Measurements from ENCODE around the gene CENPF.
"Not testable (repeated sequence)": the region's sequence is repeated elsewhere in the genome, so short reads cannot be mapped to it uniquely, and the experiment has no call there.

The CENPF gene, protein sequence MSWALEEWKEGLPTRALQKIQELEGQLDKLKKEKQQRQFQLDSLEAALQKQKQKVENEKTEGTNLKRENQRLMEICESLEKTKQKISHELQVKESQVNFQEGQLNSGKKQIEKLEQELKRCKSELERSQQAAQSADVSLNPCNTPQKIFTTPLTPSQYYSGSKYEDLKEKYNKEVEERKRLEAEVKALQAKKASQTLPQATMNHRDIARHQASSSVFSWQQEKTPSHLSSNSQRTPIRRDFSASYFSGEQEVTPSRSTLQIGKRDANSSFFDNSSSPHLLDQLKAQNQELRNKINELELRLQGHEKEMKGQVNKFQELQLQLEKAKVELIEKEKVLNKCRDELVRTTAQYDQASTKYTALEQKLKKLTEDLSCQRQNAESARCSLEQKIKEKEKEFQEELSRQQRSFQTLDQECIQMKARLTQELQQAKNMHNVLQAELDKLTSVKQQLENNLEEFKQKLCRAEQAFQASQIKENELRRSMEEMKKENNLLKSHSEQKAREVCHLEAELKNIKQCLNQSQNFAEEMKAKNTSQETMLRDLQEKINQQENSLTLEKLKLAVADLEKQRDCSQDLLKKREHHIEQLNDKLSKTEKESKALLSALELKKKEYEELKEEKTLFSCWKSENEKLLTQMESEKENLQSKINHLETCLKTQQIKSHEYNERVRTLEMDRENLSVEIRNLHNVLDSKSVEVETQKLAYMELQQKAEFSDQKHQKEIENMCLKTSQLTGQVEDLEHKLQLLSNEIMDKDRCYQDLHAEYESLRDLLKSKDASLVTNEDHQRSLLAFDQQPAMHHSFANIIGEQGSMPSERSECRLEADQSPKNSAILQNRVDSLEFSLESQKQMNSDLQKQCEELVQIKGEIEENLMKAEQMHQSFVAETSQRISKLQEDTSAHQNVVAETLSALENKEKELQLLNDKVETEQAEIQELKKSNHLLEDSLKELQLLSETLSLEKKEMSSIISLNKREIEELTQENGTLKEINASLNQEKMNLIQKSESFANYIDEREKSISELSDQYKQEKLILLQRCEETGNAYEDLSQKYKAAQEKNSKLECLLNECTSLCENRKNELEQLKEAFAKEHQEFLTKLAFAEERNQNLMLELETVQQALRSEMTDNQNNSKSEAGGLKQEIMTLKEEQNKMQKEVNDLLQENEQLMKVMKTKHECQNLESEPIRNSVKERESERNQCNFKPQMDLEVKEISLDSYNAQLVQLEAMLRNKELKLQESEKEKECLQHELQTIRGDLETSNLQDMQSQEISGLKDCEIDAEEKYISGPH (N-terminal part only)

DNA sequence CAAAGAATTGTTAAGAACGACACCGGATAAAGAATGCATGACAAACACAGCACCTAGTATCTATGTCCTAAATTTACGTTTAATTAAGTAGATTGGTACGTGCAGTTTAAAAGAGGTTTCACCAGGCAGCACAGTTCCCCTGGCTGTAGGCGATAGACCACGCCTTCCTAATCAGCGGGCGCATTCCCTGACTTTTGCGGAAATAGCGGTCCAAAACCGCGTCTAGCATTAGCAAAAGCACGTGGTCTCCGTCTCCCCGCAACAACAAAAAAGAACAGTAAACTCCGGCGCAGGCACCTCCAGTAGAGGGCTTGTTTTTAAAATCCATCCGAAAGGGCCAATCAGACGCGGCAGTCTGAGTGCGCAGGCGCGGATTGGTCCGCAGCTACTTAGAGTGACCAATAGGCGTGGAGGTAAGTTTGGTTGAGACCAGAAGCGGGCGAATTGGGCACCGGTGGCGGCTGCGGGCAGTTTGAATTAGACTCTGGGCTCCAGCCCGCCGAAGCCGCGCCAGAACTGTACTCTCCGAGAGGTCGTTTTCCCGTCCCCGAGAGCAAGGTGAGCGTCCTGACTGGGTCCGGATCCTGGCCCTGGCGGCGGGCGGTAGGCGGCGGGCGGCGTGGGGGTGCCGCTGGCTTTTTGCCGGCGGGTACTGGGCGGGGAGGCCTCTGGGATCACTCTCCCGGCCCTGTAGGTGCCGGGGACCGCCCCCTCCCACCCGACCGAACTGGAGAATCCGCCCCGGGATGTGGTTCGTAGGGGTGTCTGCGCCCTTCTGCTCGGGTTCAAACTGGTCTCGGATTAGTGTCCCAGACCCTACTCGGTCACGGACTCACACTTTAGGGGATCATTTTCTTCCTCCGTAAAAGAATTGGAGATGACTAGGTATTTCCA is at the start of gene CENPF:
Gene CENPF (plus strand): TSS at position 432 of the 894 bp plus-strand sequence. CDS start 10,560 bp downstream, outside the sequence.
- peak; percentile 97 for DNase-seq

DNA sequence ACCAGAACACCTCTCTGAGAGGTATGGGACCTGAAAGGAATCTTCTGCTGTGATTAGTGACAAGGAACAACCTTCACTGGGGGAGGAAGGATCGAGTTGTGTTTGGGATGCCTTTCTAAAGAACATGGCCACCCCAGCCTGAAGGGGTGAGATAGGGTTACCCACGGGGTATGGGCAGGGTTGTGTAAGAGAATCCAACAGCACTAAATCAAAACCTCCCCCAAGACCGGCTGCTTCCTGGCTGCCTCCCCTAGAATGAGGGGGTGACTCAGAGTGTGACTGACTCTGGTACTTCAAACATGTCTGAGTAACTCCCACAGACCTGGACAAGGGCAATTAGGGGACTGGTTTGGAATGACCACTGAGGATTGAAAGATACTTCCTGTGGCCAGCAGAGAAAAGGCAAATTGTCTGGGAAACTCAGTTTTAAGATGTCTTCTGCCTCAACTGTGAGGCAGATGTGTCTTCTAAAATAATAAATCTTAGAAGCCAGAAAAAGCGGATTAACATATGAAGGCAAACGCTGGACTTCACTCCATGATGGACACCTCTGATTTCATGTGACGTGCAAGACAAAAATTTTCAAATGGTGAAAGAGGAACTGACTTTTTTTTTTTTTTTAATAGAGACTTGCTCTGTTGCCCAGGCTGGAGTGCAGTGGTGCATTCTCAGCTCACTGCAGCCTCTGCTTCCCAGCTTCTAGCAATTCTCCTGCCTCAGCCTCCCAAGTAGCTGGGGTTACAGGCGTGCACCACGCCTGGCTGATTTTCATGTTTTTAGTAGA is 44.9 kb upstream of the CENPF start:
- no peak for DNase-seq

DNA sequence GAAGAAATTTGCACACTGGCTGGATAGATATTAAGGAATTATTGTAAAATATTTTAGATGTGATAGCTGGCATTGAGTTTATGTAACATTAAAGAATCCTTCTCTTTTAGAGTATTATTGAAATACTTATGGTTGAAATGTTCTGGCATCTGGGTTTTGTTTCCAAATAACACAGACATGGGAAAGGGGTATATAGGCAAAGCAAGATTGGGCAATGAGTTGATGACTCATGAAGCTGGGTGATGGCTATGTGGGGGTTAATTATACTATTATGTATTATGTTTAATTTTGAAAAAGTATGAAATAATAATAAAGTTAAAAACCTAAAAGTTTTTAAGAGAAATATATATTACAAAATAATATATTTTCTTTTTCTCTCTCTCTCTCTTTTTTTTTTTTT is 39.1 kb upstream of the CENPF start:
- no peak for DNase-seq

DNA sequence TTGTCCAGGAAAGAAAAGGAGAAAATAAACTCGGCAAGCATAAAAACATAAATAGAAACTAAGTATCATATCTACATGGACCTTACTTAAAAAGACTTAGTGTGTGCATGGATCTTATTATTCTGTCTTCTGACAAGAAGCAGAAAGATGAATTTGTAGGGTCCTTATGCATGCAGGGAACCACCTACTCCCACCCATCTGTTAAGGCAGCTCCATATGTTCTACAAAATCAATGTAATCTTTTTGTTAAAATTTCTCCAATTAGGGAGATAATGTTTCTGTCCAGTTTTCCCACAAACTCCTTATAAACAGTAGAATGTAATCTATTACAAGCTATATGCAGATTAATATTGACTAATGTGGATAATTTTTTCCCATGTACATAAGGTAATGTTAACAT is 37.7 kb upstream of the CENPF start:
- DNase-seq: no peak

DNA sequence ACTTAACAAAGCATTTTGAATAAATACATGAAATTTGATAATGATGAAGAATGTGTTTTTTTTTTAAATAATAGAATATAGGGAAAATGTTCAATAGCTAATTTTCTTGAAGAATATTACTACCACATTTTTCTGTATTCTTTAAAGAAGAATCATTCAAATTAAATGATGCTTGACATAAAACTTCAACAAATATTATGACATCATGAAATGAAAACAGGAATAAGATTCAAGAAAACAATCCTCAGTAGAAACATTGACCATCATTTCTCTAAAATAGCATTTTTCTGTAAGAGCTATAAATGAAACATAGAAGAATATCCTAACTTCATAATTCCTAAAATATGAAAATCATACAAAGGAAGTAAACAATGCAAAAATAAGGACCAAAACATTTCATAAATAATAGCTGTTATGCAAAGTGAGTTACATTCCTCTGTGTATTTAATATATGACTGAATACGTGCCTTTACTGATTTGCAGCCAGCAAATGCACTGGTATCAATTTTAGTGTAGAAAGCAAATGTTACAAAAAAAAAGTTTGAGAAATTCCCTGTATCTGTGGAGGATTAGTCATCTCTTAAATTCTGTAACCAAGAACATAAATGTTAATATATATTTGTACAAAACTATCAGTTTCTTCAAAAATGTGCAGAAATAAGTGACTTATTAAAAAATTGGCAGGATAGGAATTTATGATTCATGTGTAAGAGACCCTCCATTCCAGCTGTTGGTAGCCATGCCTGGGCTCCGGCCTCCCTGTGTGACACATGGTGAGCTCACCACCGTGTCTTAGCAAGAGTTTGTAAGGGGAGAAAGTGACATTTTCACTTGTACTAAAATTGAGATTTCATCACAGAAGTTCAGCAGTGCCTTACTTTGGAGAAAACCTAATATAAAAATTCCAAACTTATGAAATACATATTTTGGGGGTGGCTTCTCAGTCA is 36.6 kb upstream of the CENPF start:
- DNase-seq: no peak

DNA sequence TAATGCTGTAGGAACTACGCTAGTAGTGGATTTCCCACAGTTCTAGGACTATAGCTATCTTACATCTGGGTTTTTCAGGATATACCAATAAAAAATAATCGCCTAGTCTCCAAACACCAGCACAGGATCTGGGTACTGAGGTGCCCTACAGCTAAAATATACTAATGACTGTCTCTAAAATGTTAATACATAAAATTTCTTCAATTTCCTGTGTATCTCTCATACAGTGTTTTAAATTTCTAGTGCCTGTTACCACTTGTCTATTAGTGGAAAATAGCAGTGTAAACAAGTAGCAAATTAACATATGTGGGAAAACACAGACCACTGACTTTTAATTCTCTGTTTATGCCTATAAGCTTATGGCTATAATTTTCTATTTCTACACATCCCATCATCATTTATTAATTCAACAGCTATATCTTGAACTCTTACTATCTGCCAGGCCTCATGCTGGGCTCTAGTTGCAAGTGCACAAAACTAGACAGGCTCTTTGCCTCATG is 35.5 kb upstream of the CENPF start:
- no peak for DNase-seq

DNA sequence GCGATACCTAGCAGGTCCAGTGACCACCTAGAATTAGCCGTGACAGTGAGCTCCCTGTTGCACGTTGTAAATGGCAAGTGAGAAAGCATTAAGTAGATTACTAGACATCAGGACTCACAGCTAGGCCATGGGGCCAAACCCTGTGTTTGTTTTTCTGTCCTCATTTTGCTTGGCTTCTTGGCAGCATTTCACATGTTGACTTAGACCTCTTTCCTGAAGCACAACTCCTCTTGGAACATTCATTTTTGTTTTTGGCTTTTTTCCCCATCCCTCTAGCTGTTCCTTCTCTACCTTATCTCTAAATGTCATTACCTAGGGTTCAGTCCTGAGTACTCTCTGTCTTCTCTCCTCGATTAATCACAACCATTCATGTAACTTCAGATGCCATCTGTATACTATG is 34.7 kb upstream of the CENPF start:
- no peak for DNase-seq

DNA sequence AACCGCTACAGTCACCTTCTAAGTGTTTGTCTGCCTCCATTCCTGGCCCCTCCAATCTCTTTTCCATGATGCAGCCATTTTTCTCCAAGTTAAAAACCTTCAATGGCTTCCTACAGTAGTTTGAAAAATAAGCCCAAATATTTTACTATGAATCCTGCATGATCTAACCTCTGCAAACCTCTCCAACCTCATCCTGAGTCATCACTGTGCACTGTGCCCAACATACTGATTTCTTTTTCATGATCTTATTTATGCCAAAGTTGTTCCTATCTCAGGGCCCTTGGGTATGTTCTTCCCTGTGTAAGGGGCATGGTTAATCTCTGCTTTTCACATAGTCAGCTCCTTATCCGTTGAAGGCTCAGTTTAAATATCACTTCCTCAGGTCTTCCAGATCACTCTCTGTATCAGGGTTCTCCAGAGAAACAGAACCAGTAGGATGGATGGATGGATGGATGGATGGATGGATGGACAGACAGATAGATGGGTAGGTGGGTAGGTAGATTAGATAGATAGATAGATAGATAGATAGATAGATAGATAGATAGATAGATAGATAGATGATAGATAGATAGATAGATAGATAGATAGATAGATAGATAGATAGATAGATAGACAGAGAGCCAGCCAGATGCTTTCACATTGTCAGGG is 33.5 kb upstream of the CENPF start:
- DNase-seq: no peak

DNA sequence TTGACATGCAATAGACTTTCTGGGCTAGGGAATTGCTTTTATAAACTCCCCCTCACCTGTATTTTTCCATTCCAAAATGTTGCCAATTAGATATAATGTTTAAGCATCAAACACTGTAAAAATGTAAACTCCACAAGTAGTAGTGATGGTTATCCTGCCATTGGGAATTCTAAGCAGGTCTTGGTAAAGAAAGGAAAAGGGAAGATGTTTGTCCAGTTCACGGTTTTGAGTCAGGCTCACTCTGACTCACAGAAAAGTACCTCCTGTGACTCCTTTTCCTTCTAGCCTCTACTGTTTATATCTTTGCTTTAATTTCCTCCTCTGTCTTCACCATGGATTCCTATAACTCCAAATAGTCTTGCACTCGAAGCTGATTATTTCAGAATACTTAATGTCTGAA is 32.6 kb upstream of the CENPF start:
- DNase-seq: no peak

DNA sequence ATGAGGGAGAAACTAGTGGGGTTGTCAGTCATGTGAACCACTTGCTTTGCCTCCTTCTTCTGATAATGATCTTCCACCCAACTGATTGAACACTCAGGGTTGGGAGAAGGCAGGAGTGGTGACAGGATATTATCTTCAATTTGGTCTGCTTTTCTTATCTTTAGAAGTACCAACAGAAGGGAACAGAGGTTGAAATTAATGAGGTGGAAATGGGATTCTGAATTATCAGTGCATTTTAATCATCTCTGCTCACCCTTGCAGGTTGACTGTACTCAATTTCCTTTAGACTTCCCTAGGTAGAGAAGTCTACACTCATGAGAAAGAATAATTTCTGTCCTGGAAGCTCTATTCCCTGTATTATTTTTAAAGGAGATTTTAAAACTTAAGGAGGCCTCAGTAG is 31.7 kb upstream of the CENPF start:
- no peak for DNase-seq

DNA sequence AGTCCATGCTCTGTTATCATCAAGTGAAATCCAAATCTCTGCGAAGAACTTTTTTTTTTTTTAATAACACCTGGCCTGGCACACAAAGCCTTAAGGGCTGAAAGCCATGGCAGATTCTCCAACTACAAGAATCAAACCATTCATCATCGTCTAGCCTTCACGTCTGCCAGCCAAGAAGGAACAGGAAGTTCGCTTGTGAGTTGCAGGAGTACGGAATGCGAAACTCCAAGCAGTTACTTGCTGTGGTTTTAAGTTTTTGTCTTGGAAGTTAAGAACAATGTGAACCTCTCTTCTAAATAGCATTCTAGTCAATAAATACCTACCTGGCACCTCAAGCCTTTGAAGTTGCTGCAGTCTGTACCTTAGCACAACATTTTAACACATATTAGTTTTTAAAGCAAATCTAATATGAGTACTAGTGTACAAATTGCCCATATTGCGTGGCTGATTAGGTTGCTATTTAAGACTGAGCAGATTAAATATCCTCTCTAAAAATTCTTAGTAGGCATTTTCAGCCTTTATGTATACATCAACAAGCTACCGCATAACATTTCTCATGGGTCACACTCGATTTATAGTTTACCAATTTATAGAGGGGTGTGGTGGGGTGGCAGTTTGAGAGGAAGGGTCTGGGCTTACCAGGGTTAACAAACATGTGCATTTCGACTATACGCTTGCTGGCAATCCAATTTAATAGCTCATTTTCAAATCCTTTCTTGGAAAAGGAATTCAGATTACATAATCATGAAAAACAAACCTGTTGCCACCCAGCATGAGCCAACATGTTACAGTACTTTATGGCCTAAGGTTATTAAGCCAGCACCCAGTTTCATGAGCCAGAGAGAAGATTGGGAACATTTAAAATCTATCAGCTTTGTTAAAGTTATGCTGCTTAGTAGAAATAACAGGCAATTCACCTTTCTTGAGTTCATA is 29.3 kb upstream of the CENPF start:
- no peak for DNase-seq

DNA sequence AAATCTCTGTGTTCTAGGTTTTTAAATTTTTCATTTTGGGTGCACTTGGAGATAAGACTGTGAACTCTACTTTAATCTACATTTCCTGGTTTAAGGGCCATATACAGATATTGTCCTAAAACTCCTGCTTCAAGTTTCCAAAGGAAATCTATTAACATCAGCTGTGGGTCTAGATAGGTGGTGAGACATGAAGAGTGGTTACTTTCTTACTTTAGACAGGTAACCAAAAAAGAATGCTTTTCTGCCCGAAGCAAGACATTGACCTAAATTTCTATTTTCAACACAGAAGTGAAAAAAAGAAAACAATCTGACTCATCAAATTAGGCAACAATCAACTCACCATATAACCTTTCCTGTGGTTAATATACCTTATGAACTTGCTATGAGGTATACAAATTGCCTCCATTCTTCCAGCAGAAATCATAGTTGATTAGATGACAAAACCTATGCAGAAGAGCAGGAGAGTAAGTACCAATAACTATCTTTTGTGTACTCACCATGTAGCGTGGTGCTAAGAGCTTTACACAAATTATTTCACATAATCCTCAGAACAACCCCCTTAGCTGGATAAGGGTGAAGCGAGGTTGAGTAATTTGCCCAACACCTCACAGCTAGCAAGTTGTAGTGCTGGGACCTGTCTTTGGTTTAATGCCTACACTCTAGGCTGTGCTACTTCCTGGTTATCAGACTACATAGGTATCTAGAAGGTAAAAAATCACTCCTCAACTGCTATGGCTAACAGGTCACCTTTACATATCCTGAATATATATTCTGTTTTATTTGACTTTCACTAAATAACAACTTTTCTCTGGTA is 28.2 kb upstream of the CENPF start:
- DNase-seq: no peak

DNA sequence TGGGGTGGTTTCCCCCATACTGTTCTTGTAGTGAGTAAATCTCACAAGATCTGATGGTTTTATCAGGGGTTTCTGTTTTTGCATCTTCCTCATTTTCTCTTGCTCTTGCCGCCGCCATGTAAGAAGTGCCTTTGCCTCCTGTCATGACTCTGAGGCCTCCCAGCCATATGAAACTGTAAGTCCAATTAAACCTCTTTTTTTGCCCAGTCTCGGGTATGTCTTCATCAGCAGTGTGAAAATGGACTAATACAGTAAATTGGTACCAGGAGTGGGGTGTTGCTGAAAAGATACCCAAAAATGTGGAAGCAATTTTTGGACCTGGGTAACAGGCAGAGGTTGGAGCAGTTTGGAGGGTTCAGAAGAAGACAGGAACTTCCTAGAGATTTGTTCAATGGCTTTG is 26.9 kb upstream of the CENPF start:
- DNase-seq: not testable (repeated sequence)

DNA sequence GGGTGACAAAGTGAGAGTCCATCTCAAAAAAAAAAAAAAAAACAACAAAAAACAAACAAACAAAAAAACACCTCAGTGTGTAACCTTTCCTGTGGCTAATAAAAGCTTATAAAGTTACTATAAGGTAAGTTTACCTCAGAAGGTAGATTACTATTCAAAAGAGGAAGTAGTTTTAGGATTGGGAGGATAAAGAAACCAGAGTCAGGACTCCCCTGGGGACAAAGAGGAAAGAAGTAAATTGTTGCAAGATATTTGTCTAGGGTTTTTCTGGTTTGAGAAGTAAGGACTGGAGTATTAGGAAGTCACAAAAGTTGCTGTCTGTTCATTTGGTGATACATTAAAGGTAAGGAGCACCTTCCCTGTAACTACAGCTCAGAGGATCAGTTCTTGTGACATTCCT is 23.8 kb upstream of the CENPF start:
- no peak for DNase-seq

DNA sequence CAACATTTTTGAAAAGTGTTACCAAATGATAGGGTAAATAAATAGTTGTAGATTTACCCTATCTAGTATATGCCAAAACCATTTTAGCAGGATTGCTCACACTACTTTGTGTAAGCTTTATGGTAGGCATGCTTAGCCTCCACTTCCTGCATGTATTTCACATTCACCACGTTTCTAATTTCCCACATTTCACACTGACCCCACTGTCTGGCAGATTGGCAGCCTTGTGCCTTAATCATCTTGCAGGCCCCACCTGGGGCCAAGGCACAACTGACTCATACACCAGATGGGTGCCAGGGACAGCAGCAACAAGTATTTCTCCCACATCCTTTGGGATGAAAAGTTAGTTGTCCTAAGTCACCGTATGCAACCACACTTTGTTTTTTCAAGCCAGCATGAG is 21.2 kb upstream of the CENPF start:
- DNase-seq: no peak

DNA sequence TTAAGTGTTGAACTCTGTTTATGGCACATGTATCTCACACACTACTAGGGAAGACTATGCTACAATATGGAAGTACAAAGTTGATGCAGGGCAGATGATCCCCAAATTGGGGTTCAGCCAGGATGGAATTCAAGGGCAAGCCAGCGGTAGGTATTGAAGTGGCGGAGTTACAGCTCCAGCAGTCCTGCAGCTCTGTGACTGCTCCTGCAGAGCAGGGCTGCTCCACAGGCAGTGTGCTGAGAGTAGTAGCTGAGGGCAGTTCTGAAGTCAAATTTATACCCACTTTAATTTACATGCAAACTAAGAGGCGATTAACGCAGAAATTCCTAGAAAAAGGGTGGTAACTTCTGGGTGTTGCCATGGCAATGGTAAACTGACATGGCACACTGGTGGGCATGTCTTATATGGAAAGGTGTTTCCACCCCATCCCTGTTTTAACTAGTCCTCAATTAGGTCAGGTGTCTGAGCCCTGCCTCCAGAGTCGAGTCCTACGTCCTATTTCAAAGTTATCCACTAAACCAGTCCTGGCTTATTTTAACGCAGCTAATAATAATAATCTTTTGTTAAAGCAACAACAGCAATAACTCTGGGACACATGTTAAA is 20.6 kb upstream of the CENPF start:
- no peak for DNase-seq

DNA sequence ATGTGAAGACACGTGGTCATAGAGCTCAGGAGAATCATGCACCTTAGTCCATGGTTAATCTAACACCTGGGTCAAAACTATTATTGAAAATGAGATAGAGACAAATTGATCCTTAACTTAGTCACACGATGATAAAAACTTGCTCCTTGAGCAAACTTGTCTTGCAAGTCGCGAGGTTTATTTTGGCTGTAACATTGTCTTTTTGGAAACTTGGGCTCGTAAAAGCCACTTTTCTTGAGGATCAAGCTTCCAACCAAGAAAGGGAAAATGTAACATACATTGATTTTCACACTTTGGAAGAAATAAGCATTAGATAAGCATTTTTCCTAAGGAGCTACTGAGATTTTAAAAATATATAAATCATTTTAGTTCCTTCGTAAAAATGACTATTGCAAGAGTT is 19.9 kb upstream of the CENPF start:
- DNase-seq: no peak

All from CD4-positive, alpha-beta T cell treated with Interleukin-4 for 1 hour (primary cell).